Keratinocyte (primary cell): Measurements from ENCODE around the gene DLG2.
"Not testable (repeated sequence)": the region's sequence is repeated elsewhere in the genome, so short reads cannot be mapped to it uniquely, and the experiment has no call there.

ENCODE experiments used
- EZH2 ChIP-seq: IDR thresholded peaks from one replicate; pipeline ENCODE4 v1.6.1; 2012; ENCODE audit warnings: inconsistent platforms, mild to moderate bottlenecking, low read length, moderate library complexity
- TF ChIP-seq, protein P1 (sequence below), 3 experiments: IDR thresholded peaks in 1 of 3; conservative IDR thresholded peaks in 1 of 3; optimal IDR thresholded peaks in 1 of 3; 2 replicates in 2 of 3; 3 replicates in 1 of 3; pipeline versions ENCODE3 to v1.5.1; 2011; ENCODE audit warnings: low read length in 3 of 3, mild to moderate bottlenecking in 3 of 3, moderate library complexity in 2 of 3, control low read depth in 1 of 3, inconsistent platforms in 1 of 3; ENCODE audit not compliant: insufficient read depth in 2 of 3; ENCODE audit errors: extremely low read depth in 1 of 3

DNA sequence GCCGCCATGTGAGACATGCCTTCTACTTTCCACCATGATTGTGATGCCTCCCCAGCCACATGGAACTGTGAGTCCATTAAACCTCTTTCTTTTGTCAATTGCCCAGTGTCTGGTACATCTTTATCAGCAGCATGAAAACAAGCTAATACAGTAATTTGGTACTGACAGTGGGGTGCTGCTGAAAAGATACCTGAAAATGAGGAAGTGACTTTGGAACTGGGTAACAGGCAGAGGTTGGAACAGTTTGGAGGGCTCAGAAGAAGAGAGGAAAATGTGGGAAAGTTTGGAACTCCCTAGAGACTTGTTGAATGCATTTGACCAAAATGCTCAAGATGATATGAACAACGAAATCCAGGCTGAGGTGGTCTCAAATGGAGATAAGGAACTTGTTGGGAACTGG lies 356.8 kb downstream of the DLG2 start:
- TF ChIP-seq, protein P1, sequence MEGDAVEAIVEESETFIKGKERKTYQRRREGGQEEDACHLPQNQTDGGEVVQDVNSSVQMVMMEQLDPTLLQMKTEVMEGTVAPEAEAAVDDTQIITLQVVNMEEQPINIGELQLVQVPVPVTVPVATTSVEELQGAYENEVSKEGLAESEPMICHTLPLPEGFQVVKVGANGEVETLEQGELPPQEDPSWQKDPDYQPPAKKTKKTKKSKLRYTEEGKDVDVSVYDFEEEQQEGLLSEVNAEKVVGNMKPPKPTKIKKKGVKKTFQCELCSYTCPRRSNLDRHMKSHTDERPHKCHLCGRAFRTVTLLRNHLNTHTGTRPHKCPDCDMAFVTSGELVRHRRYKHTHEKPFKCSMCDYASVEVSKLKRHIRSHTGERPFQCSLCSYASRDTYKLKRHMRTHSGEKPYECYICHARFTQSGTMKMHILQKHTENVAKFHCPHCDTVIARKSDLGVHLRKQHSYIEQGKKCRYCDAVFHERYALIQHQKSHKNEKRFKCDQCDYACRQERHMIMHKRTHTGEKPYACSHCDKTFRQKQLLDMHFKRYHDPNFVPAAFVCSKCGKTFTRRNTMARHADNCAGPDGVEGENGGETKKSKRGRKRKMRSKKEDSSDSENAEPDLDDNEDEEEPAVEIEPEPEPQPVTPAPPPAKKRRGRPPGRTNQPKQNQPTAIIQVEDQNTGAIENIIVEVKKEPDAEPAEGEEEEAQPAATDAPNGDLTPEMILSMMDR (optimal IDR thresholded peaks at IDR 0.05 in 1 of 3, IDR thresholded peaks at IDR 0.05 in 1 of 3, conservative IDR thresholded peaks at IDR 0.05 in 1 of 3; ENCODE audit: extremely low read depth in 1 of 3, insufficient read depth in 2 of 3, low read length in 3 of 3) = not testable (repeated sequence)
- TF ChIP-seq EZH2 = not testable (repeated sequence)
